Panc1 (cell line): ENCODE measurements around the gene DYNC1I1.

ENCODE experiments used
- POLR2AphosphoS5 ChIP-seq: IDR thresholded peaks from 2 replicates; pipeline ENCODE4 v1.6.1; 2012; ENCODE audit warnings: mild to moderate bottlenecking, low read depth, low read length, moderate library complexity
- SIN3A ChIP-seq: IDR thresholded peaks from 2 replicates; pipeline ENCODE4 v1.6.1; 2012; ENCODE audit warnings: low read depth, mild to moderate bottlenecking, low read length, moderate library complexity, borderline replicate concordance; ENCODE audit not compliant: insufficient read depth
- TCF7L2 ChIP-seq: IDR thresholded peaks from 2 replicates; pipeline ENCODE4 v1.6.1; 2011; ENCODE audit warnings: mild to moderate bottlenecking, low read depth, low read length, inconsistent platforms
- TF ChIP-seq, protein P1 (sequence below): fragments of 450-650 bp; IDR thresholded peaks from 2 replicates; pipeline ENCODE4 v1.5.1; 2017; ENCODE audit warnings: mild to moderate bottlenecking
- TF ChIP-seq, protein P2 (sequence below), 2 experiments: IDR thresholded peaks; 2 replicates each; pipeline ENCODE4 v1.6.1; 2011 to 2012; ENCODE audit warnings: low read depth in 2 of 2, control low read depth in 1 of 2, low read length in 1 of 2, mild to moderate bottlenecking in 1 of 2, moderate library complexity in 1 of 2; ENCODE audit not compliant: insufficient read depth in 1 of 2

DNA sequence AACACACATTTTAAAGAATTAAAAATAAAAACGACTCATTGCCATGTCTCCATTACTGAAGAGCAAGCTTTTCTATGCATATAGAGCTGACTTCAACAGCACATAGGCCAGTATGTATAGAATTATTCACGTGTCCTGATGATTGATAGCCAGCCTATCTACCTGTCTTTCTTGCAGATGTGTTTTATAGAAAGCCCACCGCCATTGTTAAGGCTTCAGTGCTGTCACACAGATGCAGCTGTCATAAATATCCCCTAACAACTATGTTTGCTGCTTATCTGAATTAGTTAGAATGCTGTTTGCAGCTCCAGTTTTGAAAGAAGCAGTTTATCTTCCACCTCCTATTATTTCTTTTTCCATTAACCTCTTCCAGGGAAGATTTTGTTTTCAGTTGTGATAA is 313.6 kb downstream of the DYNC1I1 start:
- TF ChIP-seq, protein P1, sequence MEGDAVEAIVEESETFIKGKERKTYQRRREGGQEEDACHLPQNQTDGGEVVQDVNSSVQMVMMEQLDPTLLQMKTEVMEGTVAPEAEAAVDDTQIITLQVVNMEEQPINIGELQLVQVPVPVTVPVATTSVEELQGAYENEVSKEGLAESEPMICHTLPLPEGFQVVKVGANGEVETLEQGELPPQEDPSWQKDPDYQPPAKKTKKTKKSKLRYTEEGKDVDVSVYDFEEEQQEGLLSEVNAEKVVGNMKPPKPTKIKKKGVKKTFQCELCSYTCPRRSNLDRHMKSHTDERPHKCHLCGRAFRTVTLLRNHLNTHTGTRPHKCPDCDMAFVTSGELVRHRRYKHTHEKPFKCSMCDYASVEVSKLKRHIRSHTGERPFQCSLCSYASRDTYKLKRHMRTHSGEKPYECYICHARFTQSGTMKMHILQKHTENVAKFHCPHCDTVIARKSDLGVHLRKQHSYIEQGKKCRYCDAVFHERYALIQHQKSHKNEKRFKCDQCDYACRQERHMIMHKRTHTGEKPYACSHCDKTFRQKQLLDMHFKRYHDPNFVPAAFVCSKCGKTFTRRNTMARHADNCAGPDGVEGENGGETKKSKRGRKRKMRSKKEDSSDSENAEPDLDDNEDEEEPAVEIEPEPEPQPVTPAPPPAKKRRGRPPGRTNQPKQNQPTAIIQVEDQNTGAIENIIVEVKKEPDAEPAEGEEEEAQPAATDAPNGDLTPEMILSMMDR: no peak
- TF ChIP-seq, protein P2, sequence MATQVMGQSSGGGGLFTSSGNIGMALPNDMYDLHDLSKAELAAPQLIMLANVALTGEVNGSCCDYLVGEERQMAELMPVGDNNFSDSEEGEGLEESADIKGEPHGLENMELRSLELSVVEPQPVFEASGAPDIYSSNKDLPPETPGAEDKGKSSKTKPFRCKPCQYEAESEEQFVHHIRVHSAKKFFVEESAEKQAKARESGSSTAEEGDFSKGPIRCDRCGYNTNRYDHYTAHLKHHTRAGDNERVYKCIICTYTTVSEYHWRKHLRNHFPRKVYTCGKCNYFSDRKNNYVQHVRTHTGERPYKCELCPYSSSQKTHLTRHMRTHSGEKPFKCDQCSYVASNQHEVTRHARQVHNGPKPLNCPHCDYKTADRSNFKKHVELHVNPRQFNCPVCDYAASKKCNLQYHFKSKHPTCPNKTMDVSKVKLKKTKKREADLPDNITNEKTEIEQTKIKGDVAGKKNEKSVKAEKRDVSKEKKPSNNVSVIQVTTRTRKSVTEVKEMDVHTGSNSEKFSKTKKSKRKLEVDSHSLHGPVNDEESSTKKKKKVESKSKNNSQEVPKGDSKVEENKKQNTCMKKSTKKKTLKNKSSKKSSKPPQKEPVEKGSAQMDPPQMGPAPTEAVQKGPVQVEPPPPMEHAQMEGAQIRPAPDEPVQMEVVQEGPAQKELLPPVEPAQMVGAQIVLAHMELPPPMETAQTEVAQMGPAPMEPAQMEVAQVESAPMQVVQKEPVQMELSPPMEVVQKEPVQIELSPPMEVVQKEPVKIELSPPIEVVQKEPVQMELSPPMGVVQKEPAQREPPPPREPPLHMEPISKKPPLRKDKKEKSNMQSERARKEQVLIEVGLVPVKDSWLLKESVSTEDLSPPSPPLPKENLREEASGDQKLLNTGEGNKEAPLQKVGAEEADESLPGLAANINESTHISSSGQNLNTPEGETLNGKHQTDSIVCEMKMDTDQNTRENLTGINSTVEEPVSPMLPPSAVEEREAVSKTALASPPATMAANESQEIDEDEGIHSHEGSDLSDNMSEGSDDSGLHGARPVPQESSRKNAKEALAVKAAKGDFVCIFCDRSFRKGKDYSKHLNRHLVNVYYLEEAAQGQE (IDR thresholded peaks at IDR 0.05; ENCODE audit: insufficient read depth in 1 of 2, low read depth in 2 of 2, low read length in 1 of 2): no peak
- TF ChIP-seq POLR2AphosphoS5 (no peak), TCF7L2 (no peak), SIN3A (no peak)
